HUES6 (cell line): Measurements from ENCODE around the gene FLNB.

Experiments
- H3K27ac ChIP-seq: 2 replicates; pipeline ENCODE4 v1.7.0; 2013; ENCODE audit warnings: low read depth, mild to moderate bottlenecking, low read length, inconsistent platforms
- H3K27me3 ChIP-seq: 2 replicates; pipeline ENCODE4 v1.6.1; 2013; ENCODE audit warnings: low read length; ENCODE audit not compliant: control insufficient read depth, insufficient read depth
- H3K36me3 ChIP-seq: 2 replicates; pipeline ENCODE4 v1.6.1; 2013; ENCODE audit warnings: low read length; ENCODE audit not compliant: control insufficient read depth, insufficient read depth
- H3K4me1 ChIP-seq: 2 replicates; pipeline ENCODE4 v1.6.1; 2013; ENCODE audit warnings: low read length; ENCODE audit not compliant: control insufficient read depth, insufficient read depth
- H3K4me3 ChIP-seq: 2 replicates; pipeline ENCODE4 v1.5.1; 2013; ENCODE audit warnings: low read depth, low read length
- H3K9ac ChIP-seq: one replicate; pipeline ENCODE4 v1.6.1; 2013; ENCODE audit warnings: mild to moderate bottlenecking, low read length
- H3K9me3 ChIP-seq: 2 replicates; pipeline ENCODE4 v1.6.1; 2013; ENCODE audit warnings: low read depth, low read length; ENCODE audit not compliant: control insufficient read depth, insufficient read depth

Gene FLNB

DNA sequence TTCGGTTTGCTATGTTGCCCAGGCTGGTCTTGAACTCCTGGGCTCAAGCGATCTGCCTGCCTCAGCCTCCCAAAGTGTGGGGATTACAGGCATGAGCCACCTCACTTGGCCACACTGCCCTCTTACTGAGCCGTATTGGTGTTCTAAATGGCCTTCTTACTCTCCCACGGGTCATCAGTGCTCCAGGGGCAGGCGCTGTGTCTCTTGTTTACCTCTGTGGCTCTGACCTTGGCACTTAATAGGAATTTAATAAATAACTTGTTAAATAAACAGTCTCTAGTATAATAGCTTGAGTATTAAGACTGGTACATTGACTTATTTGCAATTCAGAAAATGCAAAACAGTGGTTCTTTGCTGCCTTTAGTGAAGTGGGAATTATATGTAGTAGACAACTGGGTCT lies 13.7 kb downstream of the FLNB start:
- Histone ChIP-seq H3K9ac (no peak overlapping the region), H3K27ac (peak overlapping the region; percentile 27), H3K27me3 (no peaks in the 10 kb centered on the region), H3K9me3 (no peaks in the 10 kb centered on the region), H3K4me3 (no peak overlapping the region), H3K4me1 (peaks cover 72% of the 10 kb centered on the region), H3K36me3 (no peaks in the 10 kb centered on the region)

DNA sequence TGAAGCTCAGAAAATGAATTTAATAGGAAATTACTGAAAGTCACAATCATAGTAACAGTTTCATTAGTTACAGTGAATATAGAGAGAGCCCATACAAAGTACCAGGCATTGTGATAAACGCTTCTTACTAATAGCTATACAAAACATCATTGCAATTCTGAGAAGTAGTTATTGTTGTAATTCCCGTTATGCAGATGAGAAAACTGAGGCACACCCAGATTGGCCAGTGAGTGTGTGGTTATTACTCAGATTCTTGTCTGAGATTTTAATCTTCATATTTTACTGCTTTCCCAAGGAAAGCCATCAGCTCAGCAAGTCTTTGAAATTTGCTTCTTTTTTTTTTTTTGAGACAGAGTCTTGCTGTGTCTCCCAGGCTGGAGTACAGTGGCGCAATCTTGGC lies 14.3 kb downstream of the FLNB start:
- Histone ChIP-seq H3K4me3 (no peak overlapping the region), H3K9me3 (no peaks in the 10 kb centered on the region), H3K27ac (peak overlapping the region; percentile 27; the same call in 1 of the 2 replicates), H3K36me3 (no peaks in the 10 kb centered on the region), H3K9ac (no peak overlapping the region), H3K4me1 (peaks cover 75% of the 10 kb centered on the region), H3K27me3 (no peaks in the 10 kb centered on the region)

DNA sequence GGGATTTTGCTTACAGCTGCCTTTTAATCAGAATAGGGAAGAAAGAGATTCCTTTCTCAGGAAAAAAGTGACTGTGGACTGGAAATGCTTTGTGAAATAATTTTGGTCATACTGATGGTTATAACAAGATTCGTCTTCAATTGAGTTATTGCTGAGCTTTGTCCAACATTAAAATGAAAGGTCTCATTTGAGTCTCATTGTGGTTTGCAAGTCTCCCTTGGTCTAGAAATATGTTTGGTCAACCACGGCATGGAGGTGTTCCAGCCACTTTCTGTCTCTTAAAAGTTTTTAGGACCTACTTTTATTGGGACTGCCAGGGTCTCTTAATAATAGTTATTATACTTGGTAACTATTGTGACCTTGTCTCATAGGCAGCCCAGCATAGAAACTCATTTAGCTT lies 15.3 kb downstream of the FLNB start:
- H3K4me3 ChIP-seq = no peak overlapping the region
- peaks cover 76% of the 10 kb centered on the region for H3K4me1 ChIP-seq
- H3K9ac ChIP-seq = no peak overlapping the region
- no peaks in the 10 kb centered on the region for H3K9me3 ChIP-seq
- H3K27ac ChIP-seq = no peak overlapping the region
- no peaks in the 10 kb centered on the region for H3K27me3 ChIP-seq
- H3K36me3 ChIP-seq = no peaks in the 10 kb centered on the region

DNA sequence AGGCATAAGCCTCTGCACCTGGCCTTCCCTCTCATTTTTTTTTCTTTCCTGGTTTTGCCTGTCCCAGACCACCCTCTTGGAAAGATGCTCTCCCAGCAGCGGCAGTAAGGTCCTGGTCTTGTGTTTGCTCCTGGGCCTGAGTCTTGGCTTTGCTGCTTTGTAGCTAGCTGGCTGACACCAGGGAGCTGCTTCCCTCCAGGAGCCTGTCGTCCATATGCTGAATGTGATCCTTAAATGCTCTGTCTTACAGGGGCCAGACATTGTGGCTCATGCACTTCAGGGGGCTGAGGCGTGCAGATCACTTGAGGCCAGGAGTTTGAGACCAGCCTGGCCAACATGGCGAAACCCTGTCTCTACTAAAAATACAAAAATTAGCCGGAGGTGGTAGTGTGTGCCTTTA lies 17.2 kb downstream of the FLNB start:
- Histone ChIP-seq H3K4me3 (no peak overlapping the region), H3K36me3 (no peaks in the 10 kb centered on the region), H3K9me3 (no peaks in the 10 kb centered on the region), H3K27ac (no peak overlapping the region), H3K9ac (no peak overlapping the region), H3K27me3 (no peaks in the 10 kb centered on the region), H3K4me1 (peaks cover 73% of the 10 kb centered on the region)

DNA sequence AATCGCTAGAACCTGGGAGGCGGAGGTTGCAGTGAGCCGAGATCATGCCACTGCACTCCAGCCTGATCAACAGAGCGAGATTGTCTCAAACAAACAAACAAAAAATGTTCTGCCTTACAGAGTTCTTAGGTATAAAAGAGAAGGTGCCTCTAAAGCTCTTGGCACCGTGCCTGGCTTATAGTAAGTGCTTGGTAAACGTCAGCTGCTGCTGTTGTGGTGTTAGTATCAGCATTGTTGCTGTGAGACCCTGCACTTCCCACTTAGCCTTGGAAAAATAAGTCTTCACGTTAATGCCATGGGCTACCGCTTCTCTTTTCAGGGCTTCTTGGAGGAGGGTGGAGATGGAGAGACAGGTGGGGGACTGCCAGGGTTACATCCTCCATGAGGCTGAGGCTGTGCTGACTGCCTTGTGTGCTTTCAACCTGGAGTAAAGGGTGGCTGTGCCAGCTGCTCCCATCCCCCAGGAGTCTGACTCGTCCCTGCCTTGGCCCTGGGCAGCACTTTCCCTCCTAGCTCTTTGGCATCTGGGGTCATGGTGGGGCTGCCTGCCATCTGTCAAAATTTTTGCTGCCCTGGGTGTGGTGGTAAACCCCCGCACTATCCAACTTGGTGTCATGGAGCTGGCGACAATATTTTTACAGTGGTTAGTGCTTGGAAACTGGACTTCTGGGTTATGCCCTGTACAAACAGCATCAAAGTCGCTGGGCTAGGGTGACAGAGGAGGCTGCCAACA lies 17.8 kb downstream of the FLNB start:
- Histone ChIP-seq H3K27ac (0 out of 2 replicates have a peak overlapping the region, but pooled peaks have one; percentile 13), H3K4me1 (peaks cover 67% of the 10 kb centered on the region)

DNA sequence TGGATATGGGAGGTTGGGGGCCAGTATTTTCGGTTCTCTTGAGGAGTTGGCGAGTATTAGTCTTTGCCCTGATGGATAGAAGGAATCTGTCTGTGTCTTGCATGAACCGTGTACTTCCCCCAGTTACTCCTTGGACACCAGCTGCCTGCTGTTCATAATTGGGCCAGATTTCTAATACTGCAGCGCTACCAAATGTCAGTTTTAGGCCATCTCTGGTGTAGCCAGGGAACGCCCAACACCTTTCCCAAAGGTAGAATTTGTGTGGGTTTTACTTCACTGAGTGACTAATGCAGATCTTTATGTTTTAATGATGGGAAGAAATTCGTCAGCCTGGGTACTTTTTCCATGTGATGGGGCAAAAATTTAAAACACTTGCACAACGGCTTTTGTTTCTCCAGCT lies 18.4 kb downstream of the FLNB start:
- Histone ChIP-seq H3K27ac (0 out of 2 replicates have a peak overlapping the region, but pooled peaks have one; percentile 13), H3K9me3 (no peaks in the 10 kb centered on the region), H3K27me3 (no peaks in the 10 kb centered on the region), H3K9ac (no peak overlapping the region), H3K4me3 (no peak overlapping the region), H3K36me3 (no peaks in the 10 kb centered on the region), H3K4me1 (peaks cover 61% of the 10 kb centered on the region)

More for the DNA sequence above, 17.8 kb downstream of the FLNB start:
- Histone ChIP-seq H3K9ac (no peak overlapping the region), H3K9me3 (no peaks in the 10 kb centered on the region), H3K4me3 (no peak overlapping the region), H3K27me3 (no peaks in the 10 kb centered on the region), H3K36me3 (no peaks in the 10 kb centered on the region)

DNA sequence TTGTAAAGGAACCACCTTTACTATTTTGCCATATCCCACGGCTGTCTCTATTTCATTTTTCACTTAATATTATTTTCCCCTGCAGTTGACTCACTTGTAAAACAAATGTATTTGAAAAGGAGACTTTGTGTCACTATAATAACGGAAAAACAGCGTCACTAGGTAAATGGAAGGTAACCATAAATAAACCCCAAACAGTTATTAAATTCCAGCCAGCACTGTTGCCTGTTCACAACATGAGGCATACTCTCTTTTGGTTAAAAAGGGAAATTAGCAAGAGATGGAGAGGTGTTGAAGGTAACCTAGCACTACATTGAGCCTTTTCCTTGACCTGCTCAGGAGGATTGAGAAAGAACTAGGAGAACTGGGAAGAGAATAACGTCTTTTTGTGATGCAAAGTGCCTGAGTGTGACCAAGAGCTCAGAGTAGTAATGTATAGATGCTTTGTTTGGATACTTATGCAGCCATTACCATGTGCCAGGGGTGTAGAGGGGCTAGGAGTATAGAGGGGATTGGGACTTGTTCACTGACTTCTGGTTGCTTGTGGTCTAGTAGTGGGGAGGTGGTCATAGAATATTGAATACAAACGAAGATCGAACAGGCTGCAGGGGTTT lies 19.6 kb downstream of the FLNB start:
- H3K4me1 ChIP-seq = peaks cover 66% of the 10 kb centered on the region
- peak overlapping the region; percentile 42; the same call in 1 of the 2 replicates for H3K27ac ChIP-seq
- no peaks in the 10 kb centered on the region for H3K9me3 ChIP-seq
- H3K4me3 ChIP-seq = no peak overlapping the region
- H3K9ac ChIP-seq = no peak overlapping the region
- H3K27me3 ChIP-seq = no peaks in the 10 kb centered on the region
- H3K36me3 ChIP-seq = no peaks in the 10 kb centered on the region

DNA sequence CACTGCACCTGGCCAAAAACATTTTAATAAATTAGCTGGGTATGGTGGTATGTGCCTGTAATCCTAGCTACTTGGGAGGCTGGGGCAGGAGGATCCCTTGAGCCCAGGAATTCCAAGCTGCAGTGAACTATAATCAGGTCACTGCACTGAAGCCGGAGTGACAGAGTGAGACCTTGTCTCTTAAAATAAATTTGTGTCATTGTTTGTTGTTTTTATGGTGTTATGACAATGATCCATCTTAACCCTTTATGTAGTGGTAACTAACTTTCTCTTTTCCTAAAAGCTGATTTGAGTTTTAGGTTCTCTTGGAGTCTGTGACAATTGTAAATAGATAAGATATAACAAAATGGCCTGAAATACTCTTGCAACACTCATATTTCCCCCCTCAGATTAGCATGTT lies 20.7 kb downstream of the FLNB start:
- Histone ChIP-seq H3K27me3 (no peaks in the 10 kb centered on the region), H3K27ac (no peak overlapping the region), H3K36me3 (no peaks in the 10 kb centered on the region), H3K9me3 (no peaks in the 10 kb centered on the region), H3K4me3 (no peak overlapping the region), H3K4me1 (peaks cover 64% of the 10 kb centered on the region), H3K9ac (no peak overlapping the region)

DNA sequence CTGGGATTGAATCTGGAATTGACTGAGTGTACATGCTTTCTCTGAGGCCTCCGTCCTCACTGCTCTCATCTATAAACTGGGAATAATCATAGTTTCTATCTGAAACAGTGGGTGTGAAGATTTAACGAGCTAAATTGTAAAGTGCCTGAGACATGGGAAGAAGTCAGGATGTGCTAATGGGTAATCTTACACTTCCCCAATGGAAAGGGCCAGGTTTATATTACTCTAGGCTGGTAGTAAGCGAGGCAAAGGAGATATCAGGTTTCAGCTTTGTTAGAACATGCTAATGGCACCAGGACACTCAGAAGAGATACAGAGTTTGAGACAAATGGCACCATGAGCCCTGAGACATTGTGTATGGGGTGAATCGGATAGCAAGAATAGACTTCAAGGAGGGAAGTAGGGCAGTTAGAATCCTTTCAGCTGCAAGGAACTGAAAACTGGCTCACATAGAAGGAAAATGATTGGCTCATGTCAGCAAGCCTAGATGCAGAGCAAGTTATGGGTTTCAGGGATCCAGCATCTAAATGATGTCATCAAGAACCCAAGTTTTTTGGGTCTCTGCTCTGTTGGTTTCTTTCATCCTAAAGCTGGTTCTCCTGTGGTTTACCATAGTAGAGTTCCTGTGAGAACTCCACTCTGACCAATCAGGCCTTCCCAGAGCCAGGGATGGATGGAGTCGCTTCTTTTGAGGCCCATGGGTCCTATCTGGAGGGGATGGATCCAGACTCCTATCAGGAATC lies 21.8 kb downstream of the FLNB start:
- no peak overlapping the region for H3K4me3 ChIP-seq
- H3K9ac ChIP-seq = no peak overlapping the region
- H3K4me1 ChIP-seq = peaks cover 69% of the 10 kb centered on the region
- no peaks in the 10 kb centered on the region for H3K9me3 ChIP-seq
- H3K36me3 ChIP-seq = no peaks in the 10 kb centered on the region
- no peak overlapping the region for H3K27ac ChIP-seq
- no peaks in the 10 kb centered on the region for H3K27me3 ChIP-seq

DNA sequence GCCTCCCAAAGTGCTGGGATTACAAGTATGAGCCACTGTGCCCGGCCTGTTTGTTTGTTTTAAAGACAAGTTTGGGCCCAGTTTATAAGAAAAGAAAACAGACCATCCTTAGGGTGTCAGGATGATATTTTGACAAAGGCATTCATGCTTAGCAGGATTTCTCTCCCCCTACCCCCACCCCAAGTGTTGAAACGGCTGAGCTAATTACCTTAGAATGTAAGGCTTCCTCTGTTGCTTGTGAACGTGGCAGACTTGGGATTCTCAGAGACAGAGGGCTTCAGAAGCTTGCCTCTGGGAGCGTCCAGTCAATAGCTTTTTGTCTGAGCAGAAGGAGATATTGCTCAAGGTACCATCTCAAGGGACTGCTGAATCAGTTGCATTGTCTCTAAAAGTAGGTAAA lies 24.0 kb downstream of the FLNB start:
- Histone ChIP-seq H3K27me3 (no peaks in the 10 kb centered on the region), H3K36me3 (no peaks in the 10 kb centered on the region), H3K9me3 (no peaks in the 10 kb centered on the region), H3K9ac (no peak overlapping the region), H3K27ac (peak overlapping the region; percentile 47; the same call in 1 of the 2 replicates), H3K4me3 (no peak overlapping the region), H3K4me1 (peaks cover 68% of the 10 kb centered on the region)
